Activated CD4-positive, alpha-beta T cell treated with anti-CD3 and anti-CD28 coated beads for 48 hours (primary cell): ENCODE data around the gene SLC6A11.
A peak's percentile ranks its signal among the peaks of the same experiment; 100 is the strongest.

Experiments used
- DNase-seq: peaks from one replicate; pipeline ENCODE4 v3.0.0-alpha.2; 2020

The SLC6A11 gene

DNA sequence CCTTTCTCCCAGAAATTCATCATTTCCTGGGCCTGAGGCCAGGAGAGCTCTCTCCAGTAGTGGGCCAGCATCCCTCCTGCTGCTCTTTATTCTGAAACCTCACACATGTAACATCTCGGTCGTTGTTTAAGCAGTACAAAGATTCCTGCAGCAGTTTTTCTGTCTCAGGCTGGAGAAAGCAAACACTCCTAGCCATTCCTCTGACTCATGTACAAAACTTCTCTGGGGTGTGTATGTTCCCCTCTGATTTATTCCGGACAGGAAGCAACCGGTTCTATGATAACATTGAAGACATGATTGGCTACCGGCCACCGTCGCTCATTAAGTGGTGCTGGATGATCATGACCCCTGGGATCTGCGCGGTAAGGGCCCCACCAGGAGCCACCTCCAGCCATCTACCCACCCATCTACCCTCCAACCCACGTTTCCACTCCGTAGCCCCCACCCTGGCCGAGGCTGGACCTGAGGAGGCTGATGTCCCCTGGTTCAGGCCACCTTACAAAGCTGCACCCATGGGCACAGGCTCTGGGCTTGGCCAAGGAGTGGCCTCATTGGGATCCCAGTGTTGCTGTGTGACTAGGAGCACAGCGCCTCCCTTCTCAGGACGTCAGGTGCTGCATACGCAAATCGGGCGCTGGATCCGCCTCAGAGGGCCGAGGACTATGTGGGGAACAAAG lies 117.9 kb downstream of the SLC6A11 start:
- no peak for DNase-seq

GRCh38 chr3:10935028-10935427 lies 119.0 kb downstream of the SLC6A11 start:
- no peak for DNase-seq

DNA sequence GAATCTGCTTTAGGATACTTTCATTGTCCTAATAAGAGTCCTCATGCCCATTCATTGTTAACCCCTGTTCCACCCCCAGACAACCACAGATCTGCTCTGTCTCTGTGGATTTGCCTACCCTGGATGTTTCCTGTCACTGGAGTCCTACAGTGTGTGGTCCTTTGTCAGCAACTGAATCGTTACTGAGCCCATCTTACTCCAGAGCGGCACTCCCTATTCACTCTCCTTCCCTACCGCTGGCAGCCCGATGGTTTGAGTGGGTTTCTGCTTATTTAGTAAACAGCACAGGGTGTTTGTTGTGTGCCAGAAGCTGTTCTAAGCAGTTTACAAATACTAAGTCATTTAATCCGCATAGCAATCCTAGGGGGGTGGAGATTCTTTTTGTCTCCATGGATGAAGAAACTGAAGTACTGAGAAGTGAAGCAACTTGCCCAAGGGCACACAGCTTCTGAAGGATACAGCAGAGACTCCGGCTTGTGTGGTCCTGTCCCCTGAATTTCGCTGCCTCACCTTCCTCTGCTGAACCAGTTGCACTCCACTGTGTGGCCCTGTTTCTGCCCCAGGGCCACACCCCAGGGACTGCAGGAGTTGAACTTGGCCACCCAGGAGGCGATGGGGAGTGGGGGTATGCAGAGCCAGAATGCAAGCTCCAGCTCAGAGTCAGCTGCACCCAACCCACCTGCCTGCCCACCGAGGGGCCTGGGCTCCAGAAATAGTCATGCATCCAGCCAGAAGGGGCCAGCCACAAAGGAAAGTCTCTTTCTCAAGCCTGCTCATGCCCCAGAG lies 120.0 kb downstream of the SLC6A11 start:
- no peak for DNase-seq

GRCh38 chr3:10936686-10937085 lies 120.7 kb downstream of the SLC6A11 start:
- no peak for DNase-seq

DNA sequence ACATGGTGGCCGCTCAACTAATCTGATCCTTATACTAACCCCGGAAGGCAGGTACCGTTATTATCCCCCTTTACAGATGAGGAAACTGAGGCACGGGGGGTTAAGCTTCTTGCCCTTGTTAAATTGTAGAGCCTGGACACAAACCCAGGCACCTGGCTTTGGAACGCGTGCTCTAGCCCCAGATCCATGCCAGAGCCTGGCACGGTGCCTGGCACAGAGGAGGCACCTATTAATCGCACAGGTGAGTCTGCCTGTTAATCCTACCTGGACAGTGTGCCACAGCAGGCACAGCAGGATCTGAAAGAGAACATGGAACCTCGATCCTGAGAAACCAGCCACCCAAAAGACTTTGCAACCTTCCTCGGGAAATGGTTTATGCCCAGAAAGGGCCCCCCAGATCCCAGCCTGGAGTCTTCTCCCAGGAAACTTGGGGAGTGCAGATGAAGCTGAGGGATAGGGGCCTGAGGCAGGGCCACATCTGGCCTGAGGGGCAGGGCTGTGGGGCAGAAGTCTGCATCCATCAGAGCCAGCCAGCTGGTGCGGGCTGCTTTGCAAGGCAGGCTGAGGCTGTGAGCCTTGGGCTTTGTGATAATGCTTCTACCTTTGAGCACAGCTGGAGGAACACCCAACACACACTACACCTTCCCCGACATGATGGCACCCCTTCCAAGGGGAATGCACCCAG lies 121.3 kb downstream of the SLC6A11 start:
- no peak for DNase-seq

- DNase-seq, result no peak
These were observed 123.5 kb downstream of the SLC6A11 start for GRCh38 chr3:10939556-10939955.

GRCh38 chr3:10940106-10940505 lies 124.1 kb downstream of the SLC6A11 start:
- no peak for DNase-seq

- peak; percentile 59 for DNase-seq
These were observed 125.9 kb downstream of the SLC6A11 start for GRCh38 chr3:10941972-10942371.

DNA sequence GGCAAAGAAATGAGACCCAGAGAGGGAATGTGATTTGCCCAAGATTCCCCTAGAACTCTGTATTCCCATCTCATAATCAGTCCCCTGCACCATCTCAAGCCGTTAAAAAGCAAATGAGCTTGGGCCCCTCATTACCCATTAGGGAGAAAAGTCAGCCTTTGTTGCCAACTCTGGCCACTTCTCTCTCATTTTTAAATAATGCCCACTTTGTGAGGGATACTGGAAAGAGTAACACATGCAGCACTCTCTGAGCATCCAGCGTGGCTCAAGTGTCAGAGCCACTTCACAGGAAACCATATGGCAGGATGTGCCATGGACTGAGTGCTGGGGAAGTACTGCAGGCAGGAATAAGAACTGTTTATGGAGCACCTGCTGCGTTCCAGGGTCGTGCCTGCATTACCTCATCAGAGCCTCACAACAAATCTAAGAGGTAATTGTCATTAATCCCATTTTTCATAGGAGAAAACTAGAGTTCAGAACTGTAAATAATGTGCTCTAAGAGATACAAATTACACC lies 126.7 kb downstream of the SLC6A11 start:
- DNase-seq, result no peak

GRCh38 chr3:10944866-10945265 lies 128.8 kb downstream of the SLC6A11 start:
- no peak for DNase-seq

- DNase-seq, result peak; percentile 70
These were observed 129.8 kb downstream of the SLC6A11 start for GRCh38 chr3:10945683-10946287.

DNA sequence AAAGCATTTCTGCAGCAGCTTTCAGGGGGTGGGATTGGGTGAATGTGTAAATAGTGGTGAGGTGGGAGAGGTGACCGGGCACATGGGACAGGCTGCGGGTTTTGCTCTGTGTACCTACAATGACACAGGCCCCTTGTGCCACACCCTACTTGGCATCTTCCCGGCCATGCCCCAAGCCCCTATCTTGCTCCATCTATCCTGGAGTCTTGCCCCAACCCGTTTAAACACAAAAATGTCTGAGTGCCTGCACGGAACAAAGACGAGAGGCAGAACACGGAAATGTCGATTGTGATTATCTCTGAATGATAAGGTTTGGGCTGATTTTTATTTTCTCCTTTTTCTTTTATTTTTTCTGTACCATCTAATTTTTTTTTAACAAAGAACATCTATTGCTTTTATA lies 130.5 kb downstream of the SLC6A11 start:
- no peak for DNase-seq

DNA sequence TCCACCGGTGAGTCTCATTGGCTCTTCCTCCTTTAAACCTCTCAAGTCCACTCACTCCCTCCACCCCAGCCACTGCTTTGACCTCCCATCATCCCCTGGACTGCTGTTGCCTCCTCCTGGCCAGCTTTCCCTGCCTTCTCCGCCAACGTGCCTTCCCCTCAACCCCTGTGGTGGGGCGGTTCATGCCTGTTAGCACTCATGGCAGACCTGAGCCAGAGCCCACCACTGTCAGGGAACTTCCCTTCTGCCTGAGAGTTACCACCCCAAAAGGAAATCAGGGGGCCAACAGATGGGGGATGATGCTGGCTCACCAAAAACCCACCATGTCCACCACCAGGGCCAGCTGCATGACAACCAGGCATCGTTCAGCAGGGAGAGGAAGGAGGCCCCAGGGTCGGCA lies 132.3 kb downstream of the SLC6A11 start:
- no peak for DNase-seq

DNA sequence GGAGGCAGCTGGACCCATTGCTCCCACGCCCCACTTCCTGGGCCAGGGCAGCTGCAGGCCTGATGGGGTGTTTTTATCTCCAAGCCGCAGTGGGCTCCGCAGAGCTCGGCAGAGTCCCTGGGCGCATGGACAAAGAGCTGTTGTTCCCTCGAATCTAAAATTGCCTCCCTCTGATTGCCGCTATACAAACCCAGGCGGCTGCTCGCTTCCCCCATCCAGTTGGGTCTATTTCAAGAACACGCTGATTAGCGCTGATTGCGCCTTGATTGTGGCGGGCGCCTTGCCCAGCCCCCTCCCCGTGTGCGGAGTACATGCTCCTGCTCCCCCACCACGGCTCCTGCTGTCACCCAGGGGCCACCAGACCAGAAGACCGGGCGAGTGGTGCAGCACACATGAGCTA lies 133.2 kb downstream of the SLC6A11 start:
- no peak for DNase-seq

DNA sequence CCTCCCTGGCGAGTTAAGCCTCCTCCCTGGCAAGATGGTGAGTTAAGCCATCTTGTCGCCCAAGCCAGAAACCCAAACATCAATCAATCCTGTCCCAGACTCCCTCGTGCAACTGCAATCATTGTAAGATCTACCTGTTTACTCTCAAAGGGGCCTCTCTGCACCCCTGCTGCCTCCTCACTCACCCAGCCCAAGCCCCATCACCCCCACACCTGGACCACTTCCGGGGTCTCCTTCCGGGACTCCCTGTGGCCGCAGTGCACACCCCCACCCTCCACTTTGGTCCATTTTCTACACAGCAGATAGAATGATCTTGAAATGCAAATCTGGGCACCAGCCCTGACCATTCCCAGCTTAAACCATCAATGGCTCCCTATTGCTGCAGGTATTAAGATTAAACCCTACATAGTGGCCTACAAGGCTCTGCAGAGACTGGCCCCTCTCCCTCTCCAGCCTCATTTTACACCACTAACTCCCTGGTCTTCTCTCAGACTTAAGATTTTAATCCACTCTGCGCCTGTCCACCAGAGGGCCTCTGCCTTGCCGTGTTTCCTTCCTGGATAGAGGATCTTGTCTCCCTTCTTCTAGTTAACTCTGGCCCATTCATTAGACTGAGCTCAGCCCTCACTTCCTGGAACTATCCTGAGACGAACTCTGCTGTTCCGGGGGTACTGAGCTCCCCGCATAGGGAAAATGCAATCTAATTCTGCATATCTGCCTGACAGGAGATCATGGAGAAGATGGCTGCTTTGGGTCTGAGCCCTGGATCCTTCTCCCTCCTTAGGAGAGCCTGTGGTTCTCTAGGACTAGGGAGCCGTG lies 134.7 kb downstream of the SLC6A11 start:
- peak; percentile 15 for DNase-seq

DNA sequence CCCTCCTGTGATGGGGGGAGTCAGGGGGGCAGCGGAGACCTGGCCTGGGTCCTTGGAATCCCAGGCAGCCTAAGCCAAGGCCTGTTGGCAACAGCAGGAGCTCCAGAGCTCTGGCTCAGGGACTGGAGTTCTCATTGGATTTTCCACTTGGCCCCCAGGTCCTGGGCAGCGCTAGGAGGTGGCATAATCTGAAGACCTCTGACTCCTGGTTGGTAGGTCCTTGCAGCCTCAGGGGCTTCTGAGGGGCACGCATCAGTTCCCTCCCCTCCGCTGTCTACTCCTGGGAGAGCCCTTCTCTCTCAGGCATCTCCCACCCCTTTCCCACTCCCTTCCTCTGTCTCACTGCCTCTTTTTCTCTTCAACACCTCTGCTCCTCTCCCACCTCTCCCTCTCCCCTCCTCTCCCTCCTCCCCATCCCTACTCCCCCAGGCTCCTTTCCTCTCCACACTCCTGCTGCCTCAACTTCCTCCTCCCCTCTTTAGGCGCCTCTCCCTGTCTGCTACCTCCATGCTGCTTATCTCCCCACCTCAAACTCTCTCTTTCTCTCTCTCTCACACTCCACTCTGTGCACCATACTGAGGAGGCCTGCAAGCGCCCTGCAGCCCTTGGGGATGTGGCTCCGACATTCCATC lies 135.4 kb downstream of the SLC6A11 start:
- DNase-seq, result no peak

DNA sequence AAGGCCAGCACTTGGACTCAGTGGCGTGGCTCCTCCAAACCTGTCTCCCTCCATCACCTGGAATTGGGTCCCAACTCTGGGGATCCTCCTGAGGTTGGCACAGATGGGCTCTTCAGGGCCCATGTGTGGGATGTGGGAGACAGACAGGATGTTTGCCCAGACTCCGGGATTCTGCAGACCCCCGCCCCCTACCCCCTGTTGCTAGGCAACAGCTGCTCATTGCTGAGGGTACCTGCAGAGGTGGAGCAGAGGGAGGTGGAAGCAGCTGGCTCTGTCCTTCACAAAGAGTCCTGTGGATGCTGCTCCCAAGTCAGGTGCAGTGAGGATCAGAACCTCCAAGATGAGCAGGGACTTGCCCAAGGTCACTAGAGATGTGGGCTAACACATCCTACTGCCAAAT lies 136.5 kb downstream of the SLC6A11 start:
- no peak for DNase-seq

DNA sequence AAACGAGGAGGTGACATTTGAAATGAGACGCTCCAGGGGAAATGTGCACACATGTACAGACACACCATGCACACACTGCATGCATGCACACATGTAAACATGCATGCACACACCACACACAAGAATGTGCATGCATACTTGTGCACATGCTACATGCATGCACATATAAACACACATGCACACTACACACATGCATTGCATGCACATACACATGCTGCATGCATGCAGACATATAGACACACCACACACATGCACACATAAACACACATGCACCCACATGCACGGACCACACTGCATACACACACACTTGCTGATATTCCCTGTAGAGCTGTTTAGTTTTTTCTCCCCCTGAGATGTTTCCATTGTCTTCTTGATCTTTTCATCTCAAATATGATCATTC lies 138.7 kb downstream of the SLC6A11 start:
- DNase-seq, result no peak

DNA sequence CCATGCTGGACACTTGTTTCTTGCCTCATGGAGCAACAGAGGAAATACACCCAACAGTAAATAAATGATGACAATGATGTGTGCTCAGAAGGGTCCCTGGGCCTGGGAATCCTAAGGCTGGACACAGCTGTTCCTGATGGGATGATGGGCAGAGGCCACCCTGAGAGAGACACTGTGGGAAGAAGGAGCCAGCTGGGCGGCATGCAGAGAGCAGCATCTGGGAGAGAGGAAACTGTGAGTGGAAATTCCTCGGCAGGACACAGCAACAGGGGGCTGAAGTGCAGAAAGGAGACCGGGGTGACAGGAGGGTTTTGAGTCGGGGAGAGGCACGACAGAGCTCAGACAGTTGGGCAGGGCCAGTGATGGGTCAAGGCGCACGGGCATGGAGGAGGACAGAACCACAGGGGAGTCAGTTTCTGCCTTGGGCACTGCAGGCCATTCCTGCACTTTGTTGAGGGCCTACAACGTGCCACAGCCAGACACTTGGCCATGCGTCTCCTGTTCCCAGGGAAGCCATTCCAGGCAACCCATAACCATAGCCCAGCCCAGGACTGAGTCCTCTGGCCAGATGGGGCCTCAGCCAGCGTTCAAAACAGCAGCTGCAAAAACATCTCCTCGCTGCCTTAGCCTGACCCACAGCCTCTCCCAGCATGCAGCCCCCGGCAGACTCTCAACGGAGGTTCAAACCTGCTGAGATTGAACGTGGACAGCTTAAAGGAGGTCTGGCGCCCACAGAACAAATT lies 139.9 kb downstream of the SLC6A11 start:
- DNase-seq, result no peak

DNA sequence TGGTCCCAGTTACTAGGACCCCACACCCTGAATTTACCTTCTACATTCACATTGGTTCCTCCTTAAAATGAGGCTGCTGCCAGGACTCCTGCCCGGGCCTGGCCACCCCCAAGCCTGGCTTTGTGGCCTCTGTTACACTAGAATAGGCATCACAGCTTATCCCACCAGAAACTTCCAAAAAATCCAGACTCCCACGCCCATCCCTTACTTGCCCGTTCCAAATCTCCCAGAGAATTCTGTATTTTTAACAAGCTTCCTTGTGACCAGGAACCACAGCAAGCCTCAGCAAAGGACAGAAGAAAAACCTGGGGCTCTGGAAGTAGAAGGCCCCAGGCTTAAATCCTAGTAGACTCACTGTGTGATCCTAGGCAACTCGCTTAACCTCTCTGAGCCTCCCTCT lies 140.5 kb downstream of the SLC6A11 start:
- DNase-seq, result no peak

- no peak for DNase-seq
These were observed 141.0 kb downstream of the SLC6A11 start for GRCh38 chr3:10956986-10957385.
